HG03342 (cell line): ENCODE results near the gene GNAT2.
"Not testable (repeated sequence)": the region's sequence is repeated elsewhere in the genome, so short reads cannot be mapped to it uniquely, and the experiment has no call there.

ENCODE experiments used
- ATAC-seq: cut with Tn5 transposase; IDR thresholded peaks from one replicate; pipeline ENCODE4 v1.9.1; 2021; ENCODE audit warnings: mild to moderate bottlenecking, moderate library complexity; ENCODE audit not compliant: unreplicated experiment

Gene GNAT2

DNA sequence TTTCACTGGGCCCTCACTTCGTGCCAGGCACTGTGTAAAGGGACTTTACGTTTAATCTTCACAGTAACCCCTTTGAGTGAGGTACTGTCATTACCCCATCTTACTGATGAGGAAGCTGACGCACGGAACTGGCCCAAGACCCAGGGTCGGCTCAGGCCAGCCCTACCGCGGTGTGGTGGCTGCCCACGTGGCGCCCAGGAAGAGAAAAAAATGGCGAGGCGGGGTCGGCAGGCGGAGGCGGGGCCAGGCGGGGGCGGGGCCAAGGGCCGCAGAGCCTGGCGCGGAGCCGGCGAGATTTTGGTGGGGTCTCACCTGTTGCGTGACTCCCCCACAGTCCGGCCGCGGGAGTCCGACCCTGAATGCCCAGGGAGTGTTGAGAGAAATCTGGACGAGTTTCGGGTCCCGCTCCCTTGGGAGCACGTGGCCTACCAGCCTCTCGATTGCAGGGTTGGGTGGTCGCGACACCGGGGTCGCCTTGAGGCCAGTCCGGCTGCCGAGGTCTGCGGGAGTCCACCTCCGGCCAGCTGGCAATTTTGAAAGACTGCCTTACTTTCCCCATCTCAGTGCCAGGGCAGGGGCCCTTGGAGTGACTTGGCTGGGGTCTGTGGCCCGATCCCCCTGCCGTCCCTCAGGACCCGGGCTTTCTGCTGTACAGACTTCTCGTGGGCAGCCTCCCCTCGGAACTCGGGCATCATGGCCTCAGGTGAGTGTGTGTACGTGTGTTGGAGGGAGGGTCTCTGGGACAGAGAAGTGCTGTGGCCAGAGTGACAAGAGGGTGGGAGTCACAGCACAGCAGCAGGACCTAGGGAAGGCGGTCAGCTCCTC lies at the start of gene GNAT2, which contains the start of gene AMPD2:
TSS of gene GNAT2 (minus strand) at position 41 of the 825 bp plus-strand sequence. CDS start 6,746 bp downstream, outside the sequence.
TSS of gene AMPD2 (plus strand) at position 262 of the 825 bp plus-strand sequence. CDS start 1,339 bp downstream, outside the sequence.
- ATAC-seq: peak; percentile 52

GRCh38 chr1:109668123-109668775 lies 48.8 kb upstream of the GNAT2 start:
- no peak for ATAC-seq

DNA sequence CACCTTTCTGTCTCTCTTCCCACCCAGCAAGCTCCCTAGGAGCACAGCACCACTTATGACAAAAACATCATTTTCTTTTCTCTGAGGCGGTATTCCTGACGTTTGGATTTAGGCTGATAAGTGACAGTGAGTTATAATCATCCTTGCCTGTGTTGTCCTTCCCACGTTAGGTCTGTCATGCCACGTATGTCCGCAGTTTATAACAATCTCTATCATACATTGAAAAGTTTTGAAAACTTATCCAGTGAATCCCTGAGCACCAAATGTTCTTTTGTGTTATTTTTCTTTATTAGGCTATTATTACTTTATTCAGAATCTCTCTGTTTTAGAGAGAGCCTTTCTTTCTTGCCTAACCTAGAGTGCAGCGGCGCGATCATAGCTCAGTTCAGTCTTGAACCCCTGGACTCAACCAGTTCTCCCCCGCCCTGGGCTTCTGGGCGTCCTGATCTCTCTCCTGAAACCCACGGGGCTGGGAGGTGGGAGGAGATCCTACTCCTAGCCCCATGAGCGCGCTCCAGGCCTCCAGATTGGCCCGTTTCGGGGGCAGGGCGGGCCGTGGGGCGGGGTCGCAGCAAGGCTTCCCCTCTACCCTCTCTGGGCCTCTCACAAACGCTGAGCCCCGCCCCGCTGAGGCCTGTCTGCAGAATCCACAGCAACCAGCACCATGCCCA lies 48.2 kb upstream of the GNAT2 start, which contains the start of gene GSTM2:
TSS of gene GSTM2 (plus strand) at position 606 of the 671 bp plus-strand sequence. CDS start at position 665, 59 bp downstream.
- ATAC-seq: peak; percentile 87

GRCh38 chr1:109664671-109665070 lies 45.3 kb upstream of the GNAT2 start:
- ATAC-seq: no peak

DNA sequence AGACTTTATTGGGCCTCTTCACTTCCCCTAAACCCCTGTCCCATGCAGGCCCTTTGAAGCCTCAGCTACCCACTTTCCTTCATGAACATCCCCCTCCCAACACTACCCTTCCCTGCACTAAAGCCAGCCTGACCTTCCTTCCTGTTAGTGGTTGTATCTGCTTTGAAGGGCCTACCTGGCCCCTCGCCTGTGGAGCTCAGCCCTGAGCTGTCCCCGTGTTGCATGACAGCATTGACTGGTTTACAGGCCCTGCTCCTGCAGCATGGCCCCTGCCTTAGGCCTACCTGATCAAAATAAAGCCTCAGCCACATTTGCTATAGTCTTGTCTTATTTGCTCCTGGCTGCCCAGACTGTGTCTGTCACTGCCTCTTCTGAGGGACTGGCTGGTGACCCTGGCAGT lies 42.0 kb upstream of the GNAT2 start:
- no peak for ATAC-seq

DNA sequence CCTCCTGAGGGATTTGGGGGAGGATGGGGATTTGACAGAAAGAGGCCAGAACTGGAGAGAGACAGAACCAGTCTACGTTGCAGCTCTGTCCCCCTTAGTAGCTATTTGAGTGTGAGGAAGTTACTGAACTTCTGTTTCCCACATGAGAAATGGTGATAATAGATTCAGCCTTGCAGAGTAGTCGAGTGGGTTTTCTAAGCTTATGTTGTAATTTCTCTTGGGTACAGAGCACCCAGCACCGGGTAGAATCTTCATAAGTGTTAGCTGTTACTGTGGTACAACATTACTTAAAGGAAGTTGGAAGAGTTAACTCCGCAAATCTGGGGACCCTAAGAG lies 41.2 kb upstream of the GNAT2 start:
- ATAC-seq: not testable (repeated sequence)

GRCh38 chr1:109659997-109660690 lies 40.7 kb upstream of the GNAT2 start:
- no peak for ATAC-seq

- no peak for ATAC-seq
Measured at GRCh38 chr1:109659145-109659544, 39.7 kb upstream of the GNAT2 start.

DNA sequence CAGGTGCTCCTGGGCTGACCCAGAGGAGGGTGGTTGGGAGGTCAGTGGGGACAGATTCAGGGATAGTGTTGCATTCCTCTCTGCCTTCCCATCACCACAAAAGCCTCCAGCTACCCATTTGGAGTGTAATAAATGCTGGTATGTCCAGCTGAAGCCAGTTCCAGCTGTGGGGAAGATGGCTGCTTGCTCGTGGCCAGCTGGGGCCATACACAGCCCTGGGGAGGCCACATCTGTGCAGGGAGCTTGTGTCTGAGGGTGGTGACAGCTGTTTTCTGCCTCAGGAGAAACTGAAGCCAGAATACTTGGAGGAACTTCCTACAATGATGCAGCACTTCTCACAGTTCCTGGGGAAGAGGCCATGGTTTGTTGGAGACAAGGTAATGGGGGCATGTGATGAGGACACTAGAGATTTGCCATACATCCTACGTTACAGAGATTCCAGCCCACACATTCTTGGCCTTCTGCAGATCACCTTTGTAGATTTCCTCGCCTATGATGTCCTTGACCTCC lies 39.2 kb upstream of the GNAT2 start:
- no peak for ATAC-seq

- no peak for ATAC-seq
Measured at GRCh38 chr1:109657970-109658369, 38.6 kb upstream of the GNAT2 start.

DNA sequence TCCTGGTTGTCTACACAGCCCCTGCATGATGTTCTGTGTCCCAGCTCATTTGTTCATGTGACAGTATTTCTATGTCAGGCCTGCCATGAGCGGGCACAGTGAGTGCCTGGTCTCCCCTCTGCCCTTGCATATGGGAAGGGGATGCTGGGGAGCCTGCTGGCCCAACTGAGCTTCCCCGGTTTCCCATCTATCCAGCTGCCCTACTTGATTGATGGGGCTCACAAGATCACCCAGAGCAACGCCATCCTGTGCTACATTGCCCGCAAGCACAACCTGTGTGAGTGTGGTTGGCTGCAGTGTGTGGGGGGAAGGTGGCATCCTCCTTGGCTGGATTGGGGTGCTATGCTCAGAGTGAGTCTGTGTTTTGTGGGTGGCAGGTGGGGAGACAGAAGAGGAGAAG lies 38.0 kb upstream of the GNAT2 start:
- ATAC-seq: no peak

DNA sequence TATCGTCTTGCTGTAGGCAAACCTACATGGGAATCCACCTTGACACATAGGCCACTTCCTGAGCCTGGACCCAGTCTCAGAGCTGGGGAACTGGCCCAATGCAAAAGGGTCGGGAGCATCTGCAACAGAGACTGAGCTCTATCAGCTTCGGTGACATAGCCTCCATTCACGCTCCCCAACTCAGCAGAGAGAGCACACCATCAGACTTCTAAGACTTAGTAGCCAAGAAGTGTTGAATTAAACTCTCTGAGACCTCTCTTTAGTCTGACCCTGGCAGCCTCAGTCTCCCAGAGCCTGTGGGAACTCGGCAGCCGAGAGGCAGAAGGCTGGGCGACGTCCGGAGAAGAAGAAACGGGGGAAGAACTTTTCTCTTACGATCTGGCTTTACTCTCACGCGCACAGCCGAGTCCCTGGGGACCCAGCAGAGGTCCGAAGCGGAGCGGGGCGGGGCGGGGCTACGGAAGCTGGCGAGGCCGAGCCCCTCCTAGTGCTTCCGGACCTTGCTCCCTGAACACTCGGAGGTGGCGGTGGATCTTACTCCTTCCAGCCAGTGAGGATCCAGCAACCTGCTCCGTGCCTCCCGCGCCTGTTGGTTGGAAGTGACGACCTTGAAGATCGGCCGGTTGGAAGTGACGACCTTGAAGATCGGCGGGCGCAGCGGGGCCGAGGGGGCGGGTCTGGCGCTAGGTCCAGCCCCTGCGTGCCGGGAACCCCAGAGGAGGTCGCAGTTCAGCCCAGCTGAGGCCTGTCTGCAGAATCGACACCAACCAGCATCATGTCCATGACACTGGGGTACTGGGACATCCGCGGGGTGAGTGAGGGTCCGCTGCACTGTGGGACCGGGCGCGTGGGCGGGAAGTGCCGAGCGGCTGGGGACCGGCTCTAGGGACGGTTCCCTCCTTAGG lies 36.5 kb upstream of the GNAT2 start, which contains the start of gene GSTM4:
TSS of gene GSTM4 (plus strand) at position 485 of the 905 bp plus-strand sequence. CDS start at position 776, 291 bp downstream.
- ATAC-seq: peak; percentile 89

GRCh38 chr1:109654519-109654918 lies 35.1 kb upstream of the GNAT2 start:
- no peak for ATAC-seq

GRCh38 chr1:109653306-109653705 lies 33.9 kb upstream of the GNAT2 start:
- no peak for ATAC-seq

GRCh38 chr1:109652402-109652801 lies 33.0 kb upstream of the GNAT2 start:
- ATAC-seq: no peak

GRCh38 chr1:109650609-109651008 lies 31.2 kb upstream of the GNAT2 start:
- no peak for ATAC-seq

GRCh38 chr1:109649491-109649914 lies 30.1 kb upstream of the GNAT2 start:
- ATAC-seq: no peak

- no peak for ATAC-seq
Measured at GRCh38 chr1:109644670-109645069, 25.3 kb upstream of the GNAT2 start.

DNA sequence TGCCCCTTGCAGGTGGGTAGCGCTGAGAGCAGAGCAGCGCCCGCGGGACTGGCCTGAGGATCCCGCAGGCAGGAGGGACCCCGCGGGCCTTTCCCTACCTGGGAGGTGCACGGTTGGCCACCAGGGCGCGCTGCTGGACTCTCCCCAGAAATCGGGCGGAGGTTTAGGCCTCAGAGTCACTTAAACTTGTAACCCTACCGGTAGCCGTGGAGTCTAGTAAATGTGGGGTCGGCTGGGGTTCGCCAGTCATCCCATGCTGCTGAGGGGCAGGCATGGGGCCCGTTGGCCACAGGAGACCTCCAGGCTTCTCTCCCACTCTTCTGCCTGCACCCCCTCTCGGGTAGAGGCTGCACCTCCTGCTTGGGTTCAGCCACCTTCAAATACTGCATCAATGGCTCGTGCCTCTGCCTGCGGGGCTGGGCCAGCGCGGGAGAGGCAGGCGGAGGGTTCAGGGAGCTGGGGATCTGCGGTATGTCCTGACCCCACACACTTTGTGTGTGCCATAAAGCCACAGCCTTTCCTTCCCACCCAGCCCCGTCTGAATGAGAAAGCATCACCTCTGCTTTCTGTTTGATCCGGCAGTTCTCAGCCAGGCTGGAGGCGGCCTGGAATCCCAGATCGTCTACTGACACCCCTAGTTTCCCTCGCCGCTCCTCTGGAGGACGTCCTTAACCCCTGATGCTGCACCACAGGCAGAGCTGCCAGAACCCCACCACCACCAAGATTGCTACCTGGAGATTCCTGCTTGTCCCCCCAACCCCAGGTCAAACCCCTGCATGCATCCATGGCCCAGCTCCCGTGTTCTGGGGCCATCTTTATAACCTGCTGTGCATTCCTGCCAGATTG lies 24.2 kb upstream of the GNAT2 start:
- peak; percentile 84 for ATAC-seq
